Measurements from ENCODE around the gene DSE.

GRCh38 chr6:116483616-116484015, 112.9 kb downstream of the DSE start:
- no peak for TF ChIP-seq POLR2A (IDR thresholded peaks at IDR 0.05)
- TF ChIP-seq CTCF (IDR thresholded peaks at IDR 0.05), result no peak
- no peak for TF ChIP-seq EP300 (IDR thresholded peaks at IDR 0.05; ENCODE audit: low read depth)
